SU-DHL-6 (cell line): ENCODE data around the gene MTF2.

ENCODE experiments used
- H2AFZ ChIP-seq: fragments of 200-600 bp; sonication (generic); 2 replicates; pipeline ENCODE4 v1.6.1; 2014; ENCODE audit warnings: low read depth, mild to moderate bottlenecking, moderate library complexity, mixed read lengths, antibody characterized with exemption, low read length; ENCODE audit not compliant: severe bottlenecking
- H3F3A ChIP-seq: fragments of 200-600 bp; shearing (Covaris generic); 2 replicates; pipeline ENCODE4 v1.6.0; 2016; ENCODE audit warnings: antibody characterized with exemption, mild to moderate bottlenecking; ENCODE audit not compliant: insufficient read depth
- H3K27ac ChIP-seq: fragments of 200-600 bp; sonication (generic); 2 replicates; pipeline ENCODE4 v1.5.1; 2016; ENCODE audit warnings: low read depth, mild to moderate bottlenecking, low read length, moderate library complexity, mixed read lengths
- H3K27me3 ChIP-seq: fragments of 200-600 bp; sonication (generic), shearing (Covaris generic); 2 replicates; pipeline ENCODE4 v1.6.0; 2014; ENCODE audit warnings: mild to moderate bottlenecking, low read length
- H3K36me3 ChIP-seq: fragments of 200-600 bp; sonication (generic); 2 replicates; pipeline ENCODE4 v1.6.1; 2014; ENCODE audit warnings: mild to moderate bottlenecking, low read length, mixed read lengths
- H3K4me2 ChIP-seq: fragments of 300-600, 200-600 bp; shearing (Covaris generic), sonication (generic); 2 replicates; pipeline ENCODE4 v1.6.0; 2014; ENCODE audit warnings: low read length, low read depth, mild to moderate bottlenecking; ENCODE audit not compliant: poor library complexity, severe bottlenecking
- H3K4me3 ChIP-seq: fragments of 200-600 bp; sonication (generic); 2 replicates; pipeline ENCODE4 v1.5.1; 2014; ENCODE audit warnings: antibody characterized with exemption, low read length, mild to moderate bottlenecking, mixed read lengths; ENCODE audit not compliant: insufficient read depth, poor library complexity, severe bottlenecking
- H3K79me2 ChIP-seq: fragments of 200-600 bp; sonication (generic); 2 replicates; pipeline ENCODE4 v1.6.1; 2014; ENCODE audit warnings: mild to moderate bottlenecking, low read length, moderate library complexity; ENCODE audit not compliant: insufficient read depth
- H3K9ac ChIP-seq: fragments of 200-600 bp; sonication (generic); 2 replicates; pipeline ENCODE4 v1.7.0; 2014; ENCODE audit warnings: mild to moderate bottlenecking, low read length
- H3K9me2 ChIP-seq: fragments of 200-600 bp; sonication (generic); replicated peaks from 2 replicates; pipeline ENCODE4 v1.6.1; 2014; ENCODE audit warnings: low read length; ENCODE audit not compliant: insufficient read depth
- H3K9me3 ChIP-seq: fragments of 200-600 bp; sonication (generic); 2 replicates; pipeline ENCODE4 v1.6.1; 2014; ENCODE audit warnings: low read length, mixed read lengths; ENCODE audit not compliant: insufficient read depth
- H4K20me1 ChIP-seq: fragments of 200-600 bp; sonication (generic); 2 replicates; pipeline ENCODE4 v1.6.1; 2014; ENCODE audit warnings: low read depth, mild to moderate bottlenecking, antibody characterized with exemption, low read length, moderate library complexity, mixed read lengths
- EZH2phosphoT487 ChIP-seq: fragments of 200-600 bp; sonication (generic), shearing (Covaris generic); conservative IDR thresholded peaks from 2 replicates; pipeline ENCODE4 v1.6.1; 2018; ENCODE audit warnings: mild to moderate bottlenecking, antibody characterized with exemption, low read length, moderate library complexity, mixed read lengths
- TF ChIP-seq, protein P1 (sequence below): fragments of 200-600 bp; sonication (generic); IDR thresholded peaks from one replicate; pipeline ENCODE4 v1.5.1; 2017; ENCODE audit warnings: antibody characterized with exemption, mild to moderate bottlenecking, low read length, moderate library complexity; ENCODE audit not compliant: insufficient read depth, poor library complexity, severe bottlenecking

Gene MTF2

DNA sequence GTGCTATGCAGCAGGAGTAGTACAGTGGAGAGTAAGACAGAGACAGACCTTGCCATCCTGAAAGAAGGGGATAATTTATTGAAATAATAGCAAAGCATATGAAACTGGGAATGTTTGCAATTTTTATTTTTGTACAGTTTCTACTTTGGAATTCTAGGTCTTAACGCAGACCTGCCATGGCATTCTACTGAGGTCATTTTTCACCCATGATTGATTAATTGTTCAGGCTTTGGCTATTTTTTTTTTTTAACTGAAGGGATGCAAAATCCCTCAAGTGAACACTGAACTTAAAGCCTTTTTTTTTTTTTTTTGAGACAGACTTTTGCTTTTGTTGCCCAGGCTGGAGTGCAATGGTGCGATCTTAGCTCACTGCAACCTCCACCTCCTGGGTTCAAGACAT is 27.1 kb downstream of the MTF2 start:
- Histone ChIP-seq H3K4me3 (no peak overlapping the region), H3K27me3 (no peaks in the 10 kb centered on the region), H4K20me1 (peaks cover 18% of the 10 kb centered on the region; the same call in 1 of the 2 replicates), H3K27ac (no peak overlapping the region), H3K9me3 (no peaks in the 10 kb centered on the region), H3K4me2 (no peak overlapping the region), H3K9ac (no peak overlapping the region), H3K36me3 (peaks cover 47% of the 10 kb centered on the region), H2AFZ (no peak overlapping the region), H3K9me2 (no peaks in the 10 kb centered on the region), H3K79me2 (peaks cover 100% of the 10 kb centered on the region), H3F3A (peaks cover 4% of the 10 kb centered on the region; the same call in 1 of the 2 replicates)
- TF ChIP-seq, protein P1, sequence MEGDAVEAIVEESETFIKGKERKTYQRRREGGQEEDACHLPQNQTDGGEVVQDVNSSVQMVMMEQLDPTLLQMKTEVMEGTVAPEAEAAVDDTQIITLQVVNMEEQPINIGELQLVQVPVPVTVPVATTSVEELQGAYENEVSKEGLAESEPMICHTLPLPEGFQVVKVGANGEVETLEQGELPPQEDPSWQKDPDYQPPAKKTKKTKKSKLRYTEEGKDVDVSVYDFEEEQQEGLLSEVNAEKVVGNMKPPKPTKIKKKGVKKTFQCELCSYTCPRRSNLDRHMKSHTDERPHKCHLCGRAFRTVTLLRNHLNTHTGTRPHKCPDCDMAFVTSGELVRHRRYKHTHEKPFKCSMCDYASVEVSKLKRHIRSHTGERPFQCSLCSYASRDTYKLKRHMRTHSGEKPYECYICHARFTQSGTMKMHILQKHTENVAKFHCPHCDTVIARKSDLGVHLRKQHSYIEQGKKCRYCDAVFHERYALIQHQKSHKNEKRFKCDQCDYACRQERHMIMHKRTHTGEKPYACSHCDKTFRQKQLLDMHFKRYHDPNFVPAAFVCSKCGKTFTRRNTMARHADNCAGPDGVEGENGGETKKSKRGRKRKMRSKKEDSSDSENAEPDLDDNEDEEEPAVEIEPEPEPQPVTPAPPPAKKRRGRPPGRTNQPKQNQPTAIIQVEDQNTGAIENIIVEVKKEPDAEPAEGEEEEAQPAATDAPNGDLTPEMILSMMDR = no peak
- TF ChIP-seq EZH2phosphoT487 = no peak

DNA sequence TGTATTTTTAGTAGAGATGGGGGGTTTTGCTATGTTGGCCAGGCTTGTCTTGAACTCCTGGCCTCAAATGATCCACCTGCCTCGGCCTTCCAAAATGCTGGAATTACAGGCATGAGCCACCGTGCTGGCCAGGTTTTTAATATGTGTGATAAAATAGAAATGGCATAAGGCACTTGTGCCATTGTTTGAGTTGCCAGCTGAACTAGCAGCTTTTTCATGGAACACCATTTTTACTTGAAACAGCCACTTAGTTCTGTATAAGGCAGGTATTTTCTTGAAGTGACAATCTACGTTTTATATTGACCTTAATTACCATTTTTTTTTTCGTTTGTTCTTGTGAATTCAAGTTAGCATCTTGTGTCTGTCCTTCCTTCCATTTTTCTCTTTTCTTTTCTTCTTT is 28.3 kb downstream of the MTF2 start:
- Histone ChIP-seq H3K36me3 (peaks cover 57% of the 10 kb centered on the region), H2AFZ (no peak overlapping the region), H4K20me1 (peaks cover 20% of the 10 kb centered on the region), H3F3A (peaks cover 11% of the 10 kb centered on the region; the same call in 1 of the 2 replicates), H3K9ac (no peak overlapping the region), H3K9me3 (no peaks in the 10 kb centered on the region), H3K27ac (no peak overlapping the region), H3K9me2 (no peaks in the 10 kb centered on the region), H3K4me2 (no peak overlapping the region), H3K27me3 (no peaks in the 10 kb centered on the region), H3K4me3 (no peak overlapping the region), H3K79me2 (peaks cover 100% of the 10 kb centered on the region)
- TF ChIP-seq, protein P1 = no peak
- TF ChIP-seq EZH2phosphoT487 = no peak

DNA sequence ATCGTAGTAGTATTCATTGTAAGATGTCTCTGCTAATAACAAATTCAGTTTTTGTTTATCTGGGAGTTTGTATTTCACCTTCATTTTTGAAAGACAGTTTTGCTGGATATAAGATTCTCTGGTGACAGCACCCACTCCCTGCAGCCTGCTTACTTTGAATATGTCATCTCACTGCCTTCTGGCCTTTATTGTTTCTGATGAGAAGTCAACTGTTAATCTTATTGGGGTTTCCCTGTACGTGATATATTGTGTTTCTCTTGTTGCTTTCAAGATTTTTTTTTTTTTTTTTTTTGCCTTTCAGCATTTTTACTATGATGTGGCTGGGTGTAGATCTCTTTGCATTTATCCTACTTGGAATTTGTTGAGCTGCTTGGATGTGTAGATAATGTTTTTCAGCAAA is 29.3 kb downstream of the MTF2 start:
- peaks cover 11% of the 10 kb centered on the region; the same call in 1 of the 2 replicates for H3F3A ChIP-seq
- peaks cover 59% of the 10 kb centered on the region for H3K36me3 ChIP-seq
- no peak for TF ChIP-seq EZH2phosphoT487
- TF ChIP-seq, protein P1 = no peak
- no peak overlapping the region for H3K27ac ChIP-seq
- no peaks in the 10 kb centered on the region for H3K9me2 ChIP-seq
- H3K9ac ChIP-seq = no peak overlapping the region
- H4K20me1 ChIP-seq = peaks cover 23% of the 10 kb centered on the region
- H2AFZ ChIP-seq = no peak overlapping the region
- no peaks in the 10 kb centered on the region for H3K27me3 ChIP-seq
- peaks cover 100% of the 10 kb centered on the region for H3K79me2 ChIP-seq
- H3K4me2 ChIP-seq = no peak overlapping the region
- H3K9me3 ChIP-seq = no peaks in the 10 kb centered on the region
- no peak overlapping the region for H3K4me3 ChIP-seq
